Bronchial epithelial cell (primary cell): ENCODE results near the gene TES. TPM values are rescaled to one million over a fixed set of nuclear protein-coding genes. Genes with fewer than 3 reads are reported as not detected.

Source experiments
- DNase-seq: peaks from one replicate; pipeline ENCODE4 v3.0.0-alpha.2; 2010; ENCODE audit warnings: low read depth
- FAIRE-seq: peaks from 2 replicates; lab custom pipeline; 2011; peaks lifted over from hg19 to GRCh38; lab: Jason Lieb, UNC
- H3K27me3 ChIP-seq: 2 replicates; pipeline ENCODE4 v1.5.1; 2011; ENCODE audit warnings: low read length; ENCODE audit not compliant: control insufficient read depth, insufficient read depth
- H3K36me3 ChIP-seq: 2 replicates; pipeline ENCODE4 v1.5.1; 2011; ENCODE audit warnings: low read length; ENCODE audit not compliant: control insufficient read depth, insufficient read depth
- H3K4me3 ChIP-seq: 2 replicates; pipeline ENCODE4 v1.5.1; 2011; ENCODE audit warnings: mild to moderate bottlenecking, low read depth, low read length, control low read depth
- total RNA-seq: library from RNA; depleted of rRNA; stranded (reverse); fragments of >200 nt; gene quantifications from 2 replicates; pipeline ENCODE4 v1.2.1, GENCODE V29; 2014
- TF ChIP-seq, protein P1 (sequence below): IDR thresholded peaks from 2 replicates; pipeline ENCODE4 v1.5.1; 2011; ENCODE audit warnings: mild to moderate bottlenecking, moderate library complexity, low read length, control low read depth, inconsistent platforms; ENCODE audit not compliant: insufficient read depth, severe bottlenecking

TES gene
- total RNA-seq, 1 donor from 2014 or later: 276 TPM

DNA sequence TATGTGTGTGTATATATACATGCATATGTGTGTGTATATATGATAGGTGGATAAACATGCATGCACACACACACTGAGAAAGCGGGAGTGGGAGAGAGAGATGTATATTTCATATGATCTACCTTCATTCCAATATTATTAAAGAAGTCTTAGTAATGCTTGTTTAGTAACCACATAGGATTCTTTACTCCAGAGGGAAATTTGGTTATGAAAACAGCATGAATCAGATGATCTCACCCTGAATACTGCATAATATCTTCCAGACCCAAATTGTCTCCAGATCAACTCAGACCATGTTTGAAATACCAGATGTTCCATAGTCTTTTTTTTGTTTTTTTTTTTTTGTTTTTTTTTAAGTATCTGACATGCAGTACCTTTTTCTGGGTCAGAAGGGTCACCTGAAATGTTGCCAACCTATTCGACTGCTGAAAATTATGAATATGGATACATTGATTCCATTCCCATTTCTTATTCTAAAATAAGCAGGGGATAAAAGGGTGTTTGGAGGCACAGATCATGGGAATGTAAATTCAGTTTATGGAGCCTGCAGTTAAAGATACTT, 17.4 kb downstream of the TES start:
- TF ChIP-seq, protein P1, sequence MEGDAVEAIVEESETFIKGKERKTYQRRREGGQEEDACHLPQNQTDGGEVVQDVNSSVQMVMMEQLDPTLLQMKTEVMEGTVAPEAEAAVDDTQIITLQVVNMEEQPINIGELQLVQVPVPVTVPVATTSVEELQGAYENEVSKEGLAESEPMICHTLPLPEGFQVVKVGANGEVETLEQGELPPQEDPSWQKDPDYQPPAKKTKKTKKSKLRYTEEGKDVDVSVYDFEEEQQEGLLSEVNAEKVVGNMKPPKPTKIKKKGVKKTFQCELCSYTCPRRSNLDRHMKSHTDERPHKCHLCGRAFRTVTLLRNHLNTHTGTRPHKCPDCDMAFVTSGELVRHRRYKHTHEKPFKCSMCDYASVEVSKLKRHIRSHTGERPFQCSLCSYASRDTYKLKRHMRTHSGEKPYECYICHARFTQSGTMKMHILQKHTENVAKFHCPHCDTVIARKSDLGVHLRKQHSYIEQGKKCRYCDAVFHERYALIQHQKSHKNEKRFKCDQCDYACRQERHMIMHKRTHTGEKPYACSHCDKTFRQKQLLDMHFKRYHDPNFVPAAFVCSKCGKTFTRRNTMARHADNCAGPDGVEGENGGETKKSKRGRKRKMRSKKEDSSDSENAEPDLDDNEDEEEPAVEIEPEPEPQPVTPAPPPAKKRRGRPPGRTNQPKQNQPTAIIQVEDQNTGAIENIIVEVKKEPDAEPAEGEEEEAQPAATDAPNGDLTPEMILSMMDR: no peak
- Histone ChIP-seq H3K27me3 (no peaks in the 10 kb centered on the region), H3K36me3 (no peaks in the 10 kb centered on the region), H3K4me3 (no peak overlapping the region)
- FAIRE-seq (no peak), DNase-seq (peak; percentile 92)

DNA sequence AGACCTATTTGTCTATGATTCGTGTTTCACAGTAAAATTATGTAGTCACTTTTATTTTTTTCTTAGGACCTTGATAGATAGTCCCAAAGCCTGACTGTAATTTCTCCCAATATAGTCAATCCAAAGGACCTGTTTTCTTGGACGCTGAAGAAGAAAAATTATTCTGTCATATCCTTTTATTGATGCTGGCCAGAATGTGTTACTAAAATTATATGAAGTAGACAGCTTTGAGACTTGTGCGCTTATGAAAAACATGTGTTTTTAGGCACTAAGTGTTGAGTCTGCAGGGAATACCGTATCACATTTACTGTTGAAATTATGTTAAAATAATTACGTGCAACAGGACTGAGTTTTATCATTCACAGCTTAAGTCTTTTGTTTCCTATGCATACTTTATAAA, 17.9 kb downstream of the TES start:
- DNase-seq: no peak
- H3K27me3 ChIP-seq: no peaks in the 10 kb centered on the region
- no peaks in the 10 kb centered on the region for H3K36me3 ChIP-seq
- H3K4me3 ChIP-seq: no peak overlapping the region
- TF ChIP-seq, protein P1: no peak
- FAIRE-seq: no peak

DNA sequence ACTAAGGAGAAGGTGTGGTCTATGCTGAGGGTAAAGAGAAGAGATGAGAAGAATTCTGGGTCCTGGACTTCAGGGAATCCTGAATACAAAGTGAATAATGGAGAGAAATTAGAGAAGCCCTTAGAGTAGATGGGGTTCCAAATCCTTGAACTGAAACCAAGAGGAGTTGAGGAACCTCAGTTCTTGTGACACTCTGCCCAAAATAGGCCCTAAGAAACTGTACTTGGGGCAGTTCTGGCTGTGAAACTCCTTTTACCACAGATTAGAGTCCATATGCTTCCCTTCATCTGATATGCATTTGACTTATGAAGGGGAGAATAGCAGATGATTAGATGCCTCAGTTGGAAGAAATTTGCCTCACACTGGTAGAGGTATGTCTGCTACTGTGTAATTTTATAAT, 19.0 kb downstream of the TES start:
- no peak for FAIRE-seq
- no peak for DNase-seq
- Histone ChIP-seq H3K36me3 (no peaks in the 10 kb centered on the region), H3K4me3 (no peak overlapping the region), H3K27me3 (no peaks in the 10 kb centered on the region)
- TF ChIP-seq, protein P1: no peak

DNA sequence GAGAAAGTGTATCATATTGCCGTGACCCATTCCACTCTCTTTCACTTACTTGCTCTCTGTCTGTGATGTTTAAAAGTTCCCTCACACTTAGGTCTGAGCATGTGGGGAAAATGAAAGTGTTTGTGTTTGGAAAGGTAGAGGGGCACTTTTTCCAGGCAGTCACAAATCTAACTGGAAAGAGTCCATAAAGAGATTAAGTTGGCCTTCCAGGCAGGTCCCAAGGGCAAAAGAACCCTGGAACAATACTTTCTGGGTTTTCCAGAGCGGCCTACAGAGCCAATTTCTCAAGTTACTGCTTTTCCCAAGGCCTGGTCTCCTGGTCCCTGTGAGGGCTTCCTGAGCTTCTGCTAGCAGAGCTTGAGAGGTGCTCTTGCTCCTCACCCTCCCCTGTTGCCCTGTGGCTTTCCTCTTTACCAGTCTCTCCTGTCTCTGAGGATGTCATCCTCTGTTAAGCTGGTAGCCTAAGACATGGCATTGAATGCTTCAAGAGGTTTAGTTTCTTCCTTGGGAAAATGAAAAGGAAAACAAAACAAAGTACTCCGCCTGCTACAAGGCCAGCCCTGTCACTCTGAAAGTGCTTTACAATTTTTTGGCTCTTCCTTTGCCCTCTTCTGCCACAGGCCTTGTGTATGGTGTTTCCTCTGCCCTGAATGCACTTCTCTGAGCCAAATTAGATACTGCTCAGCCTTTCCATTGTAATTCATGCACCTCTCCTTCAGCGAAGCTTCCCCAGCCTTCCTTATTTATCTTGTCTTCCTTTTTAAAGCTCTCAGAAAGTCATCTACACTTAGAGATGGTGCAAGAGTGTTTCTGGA, 20.1 kb downstream of the TES start:
- Histone ChIP-seq H3K27me3 (no peaks in the 10 kb centered on the region), H3K4me3 (no peak overlapping the region), H3K36me3 (peaks cover 1% of the 10 kb centered on the region)
- FAIRE-seq (no peak), DNase-seq (no peak)
- TF ChIP-seq, protein P1: no peak

DNA sequence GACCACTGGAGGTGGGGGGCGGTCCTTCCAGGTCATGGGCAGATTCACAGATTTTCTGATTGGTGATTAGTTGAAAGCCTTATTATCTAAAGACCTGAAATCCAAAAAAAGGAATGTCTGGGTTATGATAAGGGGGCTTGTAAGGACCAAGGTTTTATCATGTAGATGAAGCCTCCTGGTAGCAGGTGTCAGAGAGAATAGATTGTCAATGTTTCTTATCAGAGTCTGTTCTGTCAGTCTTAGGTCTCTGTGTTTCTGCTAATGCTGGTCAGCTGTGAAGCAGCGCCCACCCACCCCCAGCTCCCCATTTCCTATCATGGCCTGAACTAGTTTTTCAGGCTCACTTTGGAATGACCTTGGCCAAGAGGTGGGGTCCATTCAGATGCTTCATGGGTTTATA, 21.2 kb downstream of the TES start:
- no peak for DNase-seq
- no peak overlapping the region for H3K4me3 ChIP-seq
- TF ChIP-seq, protein P1: no peak
- no peaks in the 10 kb centered on the region for H3K27me3 ChIP-seq
- H3K36me3 ChIP-seq: peaks cover 3% of the 10 kb centered on the region
- FAIRE-seq: no peak
